Hepatocyte (in vitro differentiated cells): ENCODE data around the gene IL31RA.

Source experiments
- EZH2 ChIP-seq: fragments of 200-600 bp; sonication (generic); IDR thresholded peaks from 2 replicates; pipeline ENCODE4 v1.6.1; 2016; ENCODE audit warnings: antibody characterized with exemption, mild to moderate bottlenecking, borderline replicate concordance
- EZH2phosphoT487 ChIP-seq: fragments of 200-600 bp; sonication (generic); IDR thresholded peaks from one replicate; pipeline ENCODE4 v1.6.1; 2018; ENCODE audit warnings: antibody characterized with exemption, mild to moderate bottlenecking, low read depth, moderate library complexity; ENCODE audit not compliant: unreplicated experiment, severe bottlenecking
- TF ChIP-seq, protein P1 (sequence below): fragments of 200-600 bp; sonication (generic); IDR thresholded peaks from 2 replicates; pipeline ENCODE4 v1.5.1; 2016; ENCODE audit warnings: antibody characterized with exemption, mild to moderate bottlenecking; ENCODE audit not compliant: poor library complexity

DNA sequence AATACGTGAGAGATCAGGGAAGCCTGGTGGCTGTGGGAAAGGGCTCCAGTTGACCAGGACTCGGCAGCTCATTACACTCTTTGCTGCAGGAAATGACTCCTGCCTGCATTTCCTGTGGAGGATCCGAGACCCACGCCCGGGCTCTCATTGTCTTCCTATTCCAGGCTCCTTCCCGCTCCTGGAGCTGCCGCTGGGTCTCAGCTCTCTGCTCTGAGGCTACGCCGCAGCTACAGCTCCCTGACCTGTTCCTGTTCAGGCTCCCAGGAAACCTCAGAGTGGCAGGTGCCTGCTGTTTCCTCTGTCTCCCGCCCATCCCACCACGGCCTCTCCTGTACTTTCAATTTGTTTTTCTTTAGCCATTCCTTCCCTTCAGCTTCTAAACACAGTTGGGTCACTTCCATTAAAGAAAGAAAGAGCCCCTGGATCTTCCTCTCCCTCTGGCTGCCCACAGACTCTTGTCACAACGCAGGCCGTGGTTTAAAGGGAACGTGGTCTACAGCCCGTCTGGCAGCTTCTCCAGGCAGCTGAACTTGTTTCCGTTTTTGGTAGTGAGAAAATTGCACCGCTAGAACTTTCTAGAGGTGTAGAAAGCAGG, 72.1 kb downstream of the IL31RA start:
- TF ChIP-seq EZH2 (no peak), EZH2phosphoT487 (no peak)
- TF ChIP-seq, protein P1, sequence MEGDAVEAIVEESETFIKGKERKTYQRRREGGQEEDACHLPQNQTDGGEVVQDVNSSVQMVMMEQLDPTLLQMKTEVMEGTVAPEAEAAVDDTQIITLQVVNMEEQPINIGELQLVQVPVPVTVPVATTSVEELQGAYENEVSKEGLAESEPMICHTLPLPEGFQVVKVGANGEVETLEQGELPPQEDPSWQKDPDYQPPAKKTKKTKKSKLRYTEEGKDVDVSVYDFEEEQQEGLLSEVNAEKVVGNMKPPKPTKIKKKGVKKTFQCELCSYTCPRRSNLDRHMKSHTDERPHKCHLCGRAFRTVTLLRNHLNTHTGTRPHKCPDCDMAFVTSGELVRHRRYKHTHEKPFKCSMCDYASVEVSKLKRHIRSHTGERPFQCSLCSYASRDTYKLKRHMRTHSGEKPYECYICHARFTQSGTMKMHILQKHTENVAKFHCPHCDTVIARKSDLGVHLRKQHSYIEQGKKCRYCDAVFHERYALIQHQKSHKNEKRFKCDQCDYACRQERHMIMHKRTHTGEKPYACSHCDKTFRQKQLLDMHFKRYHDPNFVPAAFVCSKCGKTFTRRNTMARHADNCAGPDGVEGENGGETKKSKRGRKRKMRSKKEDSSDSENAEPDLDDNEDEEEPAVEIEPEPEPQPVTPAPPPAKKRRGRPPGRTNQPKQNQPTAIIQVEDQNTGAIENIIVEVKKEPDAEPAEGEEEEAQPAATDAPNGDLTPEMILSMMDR: no peak
